ENCODE measurements around the gene KCNJ16.
A peak's percentile ranks its signal among the peaks of the same experiment; 100 is the strongest.

The KCNJ16 gene

GRCh38 chr17:70137451-70138230, 62.6 kb downstream of the KCNJ16 start:
- Histone ChIP-seq H3K36me3 (ENCODE audit: insufficient read depth, low read length) (no peaks in the 10 kb centered on the region), H3K9ac (ENCODE audit: low read depth, low read length) (no peak overlapping the region), H3K4me1 (ENCODE audit: insufficient read depth, low read length) (peaks cover 10% of the 10 kb centered on the region)

GRCh38 chr17:70138291-70138865, 63.4 kb downstream of the KCNJ16 start:
- Histone ChIP-seq H3K9ac (ENCODE audit: low read depth, low read length) (no peak overlapping the region), H3K4me1 (ENCODE audit: insufficient read depth, low read length) (peaks cover 10% of the 10 kb centered on the region)

More at GRCh38 chr17:70137451-70138230, 62.6 kb downstream of the KCNJ16 start:
- no peaks in the 10 kb centered on the region for H3K9me3 ChIP-seq (ENCODE audit: control insufficient read depth, insufficient read depth, low read length)

GRCh38 chr17:70139449-70139993, 64.5 kb downstream of the KCNJ16 start:
- peaks cover 10% of the 10 kb centered on the region for H3K4me1 ChIP-seq (ENCODE audit: insufficient read depth, low read length)
- H3K9ac ChIP-seq (ENCODE audit: low read depth, low read length) = no peak overlapping the region
- no peaks in the 10 kb centered on the region for H3K9me3 ChIP-seq (ENCODE audit: control insufficient read depth, insufficient read depth, low read length)
- no peaks in the 10 kb centered on the region for H3K36me3 ChIP-seq (ENCODE audit: insufficient read depth, low read length)

More at GRCh38 chr17:70138291-70138865, 63.4 kb downstream of the KCNJ16 start:
- no peaks in the 10 kb centered on the region for H3K36me3 ChIP-seq (ENCODE audit: insufficient read depth, low read length)
- no peaks in the 10 kb centered on the region for H3K9me3 ChIP-seq (ENCODE audit: control insufficient read depth, insufficient read depth, low read length)

GRCh38 chr17:70144260-70144846, 69.3 kb downstream of the KCNJ16 start:
- Histone ChIP-seq H3K4me1 (ENCODE audit: insufficient read depth, low read length) (no peaks in the 10 kb centered on the region), H3K36me3 (ENCODE audit: insufficient read depth, low read length) (no peaks in the 10 kb centered on the region), H3K9ac (ENCODE audit: low read depth, low read length) (no peak overlapping the region), H3K9me3 (ENCODE audit: control insufficient read depth, insufficient read depth, low read length) (no peaks in the 10 kb centered on the region)

- Histone ChIP-seq H3K9me3 (ENCODE audit: control insufficient read depth, insufficient read depth, low read length) (no peaks in the 10 kb centered on the region), H3K9ac (ENCODE audit: low read depth, low read length) (no peak overlapping the region), H3K36me3 (ENCODE audit: insufficient read depth, low read length) (no peaks in the 10 kb centered on the region), H3K4me1 (ENCODE audit: insufficient read depth, low read length) (no peaks in the 10 kb centered on the region)
These were observed 78.2 kb downstream of the KCNJ16 start for GRCh38 chr17:70153210-70153609.

- Histone ChIP-seq H3K4me1 (ENCODE audit: insufficient read depth, low read length) (no peaks in the 10 kb centered on the region), H3K36me3 (ENCODE audit: insufficient read depth, low read length) (no peaks in the 10 kb centered on the region), H3K9ac (ENCODE audit: low read depth, low read length) (no peak overlapping the region), H3K9me3 (ENCODE audit: control insufficient read depth, insufficient read depth, low read length) (no peaks in the 10 kb centered on the region)
These were observed 82.1 kb downstream of the KCNJ16 start for GRCh38 chr17:70157151-70157550.

GRCh38 chr17:70158180-70158579, 83.2 kb downstream of the KCNJ16 start:
- H3K9ac ChIP-seq (ENCODE audit: low read depth, low read length) = no peak overlapping the region
- no peaks in the 10 kb centered on the region for H3K36me3 ChIP-seq (ENCODE audit: insufficient read depth, low read length)
- no peaks in the 10 kb centered on the region for H3K9me3 ChIP-seq (ENCODE audit: control insufficient read depth, insufficient read depth, low read length)
- no peaks in the 10 kb centered on the region for H3K4me1 ChIP-seq (ENCODE audit: insufficient read depth, low read length)

GRCh38 chr17:70158591-70158990, 83.6 kb downstream of the KCNJ16 start:
- Histone ChIP-seq H3K36me3 (ENCODE audit: insufficient read depth, low read length) (no peaks in the 10 kb centered on the region), H3K9ac (ENCODE audit: low read depth, low read length) (no peak overlapping the region), H3K4me1 (ENCODE audit: insufficient read depth, low read length) (no peaks in the 10 kb centered on the region), H3K9me3 (ENCODE audit: control insufficient read depth, insufficient read depth, low read length) (no peaks in the 10 kb centered on the region)

- no peaks in the 10 kb centered on the region for H3K9me3 ChIP-seq (ENCODE audit: control insufficient read depth, insufficient read depth, low read length)
- no peaks in the 10 kb centered on the region for H3K36me3 ChIP-seq (ENCODE audit: insufficient read depth, low read length)
- no peaks in the 10 kb centered on the region for H3K4me1 ChIP-seq (ENCODE audit: insufficient read depth, low read length)
- no peak overlapping the region for H3K9ac ChIP-seq (ENCODE audit: low read depth, low read length)
These were observed 85.0 kb downstream of the KCNJ16 start for GRCh38 chr17:70159980-70160379.

- Histone ChIP-seq H3K4me1 (ENCODE audit: insufficient read depth, low read length) (no peaks in the 10 kb centered on the region), H3K9me3 (ENCODE audit: control insufficient read depth, insufficient read depth, low read length) (no peaks in the 10 kb centered on the region), H3K9ac (ENCODE audit: low read depth, low read length) (no peak overlapping the region), H3K36me3 (ENCODE audit: insufficient read depth, low read length) (no peaks in the 10 kb centered on the region)
These were observed 86.5 kb downstream of the KCNJ16 start for GRCh38 chr17:70161519-70161918.

GRCh38 chr17:70165383-70165782, 90.4 kb downstream of the KCNJ16 start:
- no peaks in the 10 kb centered on the region for H3K36me3 ChIP-seq (ENCODE audit: insufficient read depth, low read length)
- no peaks in the 10 kb centered on the region for H3K9me3 ChIP-seq (ENCODE audit: control insufficient read depth, insufficient read depth, low read length)
- no peaks in the 10 kb centered on the region; the same call in 1 of the 2 replicates for H3K4me1 ChIP-seq (ENCODE audit: insufficient read depth, low read length)
- H3K9ac ChIP-seq (ENCODE audit: low read depth, low read length) = no peak overlapping the region

- H3K36me3 ChIP-seq (ENCODE audit: insufficient read depth, low read length) = no peaks in the 10 kb centered on the region
- H3K9ac ChIP-seq (ENCODE audit: low read depth, low read length) = no peak overlapping the region
These were observed 91.6 kb downstream of the KCNJ16 start for GRCh38 chr17:70166615-70167014.

GRCh38 chr17:70168044-70168976, 93.3 kb downstream of the KCNJ16 start:
- H3K36me3 ChIP-seq (ENCODE audit: insufficient read depth, low read length) = no peaks in the 10 kb centered on the region
- H3K4me1 ChIP-seq (ENCODE audit: insufficient read depth, low read length) = peaks cover 4% of the 10 kb centered on the region
- H3K9ac ChIP-seq (ENCODE audit: low read depth, low read length) = peak overlapping the region; percentile 89
- H3K9me3 ChIP-seq (ENCODE audit: control insufficient read depth, insufficient read depth, low read length) = no peaks in the 10 kb centered on the region

More at GRCh38 chr17:70166615-70167014, 91.6 kb downstream of the KCNJ16 start:
- no peaks in the 10 kb centered on the region for H3K9me3 ChIP-seq (ENCODE audit: control insufficient read depth, insufficient read depth, low read length)
- no peaks in the 10 kb centered on the region; the same call in none of the 2 replicates for H3K4me1 ChIP-seq (ENCODE audit: insufficient read depth, low read length)
